Activated CD4-positive, alpha-beta memory T cell treated with anti-CD3 and anti-CD28 coated beads, Interleukin-2, amount 10 ng/mL, durations not matched to agents 7 days and 5 days (primary cell): ENCODE results near the gene EFTUD2. TPM values are rescaled to one million over a fixed set of nuclear protein-coding genes. Genes with fewer than 3 reads are reported as not detected.
A peak's percentile ranks its signal among the peaks of the same experiment; 100 is the strongest.

ENCODE experiments used
- CTCF ChIA-PET: fragments of 350-600 bp; sonication (Branson Sonifier 250); formaldehyde crosslinking; loops from one replicate; lab custom pipeline; 2021; ENCODE audit warnings: antibody characterized with exemption, inconsistent platforms; lab: Charles Lee
- POLR2A ChIA-PET: fragments of 350-600 bp; sonication (Branson Sonifier 250); formaldehyde crosslinking; loops from one replicate; lab custom pipeline; 2021; ENCODE audit warnings: antibody characterized with exemption; lab: Charles Lee
- DNase-seq: peaks from one replicate; pipeline ENCODE4 v3.0.0-alpha.2; 2020
- H3K27ac Mint-ChIP-seq: one replicate; pipeline ENCODE4 v1.8.0; 2021; ENCODE audit warnings: mild to moderate bottlenecking, mixed read lengths
- H3K27me3 Mint-ChIP-seq: one replicate; pipeline ENCODE4 v1.8.0; 2021; ENCODE audit warnings: mixed read lengths
- H3K36me3 Mint-ChIP-seq: one replicate; pipeline ENCODE4 v1.8.0; 2021; ENCODE audit warnings: low read depth, mixed read lengths
- H3K4me1 Mint-ChIP-seq: one replicate; pipeline ENCODE4 v1.8.0; 2021; ENCODE audit warnings: mixed read lengths
- H3K4me3 Mint-ChIP-seq: one replicate; pipeline ENCODE4 v1.8.0; 2021; ENCODE audit warnings: mild to moderate bottlenecking, mixed read lengths
- H3K9me3 Mint-ChIP-seq: one replicate; pipeline ENCODE4 v1.8.0; 2021; ENCODE audit warnings: mixed read lengths
- total RNA-seq, 2 experiments: library from RNA; stranded (reverse); gene quantifications; one replicate each; pipeline ENCODE4 v1.2.3, GENCODE V29; 2021

Gene EFTUD2
- total RNA-seq, 2 experiments from 2014 or later: 102 to 114 TPM

- H3K27ac Mint-ChIP-seq: no peak overlapping the region
- H3K27me3 Mint-ChIP-seq: peaks cover 26% of the 10 kb centered on the region
- DNase-seq: no peak
- no peaks in the 10 kb centered on the region for H3K4me1 Mint-ChIP-seq
- H3K36me3 Mint-ChIP-seq: peaks cover 23% of the 10 kb centered on the region
- CTCF ChIA-PET: interaction anchor here (1.2 to 4.9 kb wide), 3 partner anchors 10 to 213 kb away, joined by 3 to 53 read pairs (median 7); partner anchors contain the start of gene ACBD4
- no peak overlapping the region for H3K4me3 Mint-ChIP-seq
- POLR2A ChIA-PET: interaction anchor here (0.9 to 3.0 kb wide), 4 partner anchors 20 to 139 kb away, joined by 3 to 10 read pairs (median 5); partner anchors contain the start of genes EFTUD2, KIF18B and NMT1
- H3K9me3 Mint-ChIP-seq: no peaks in the 10 kb centered on the region
Observed at GRCh38 chr17:44922136-44922535, 22.9 kb upstream of the EFTUD2 start.

GRCh38 chr17:44921122-44921882 is 22.1 kb upstream of the EFTUD2 start:
- H3K9me3 Mint-ChIP-seq: no peaks in the 10 kb centered on the region
- no peaks in the 10 kb centered on the region for H3K4me1 Mint-ChIP-seq
- ChIA-PET POLR2A (interaction anchor here (0.6 to 3.0 kb wide), 8 partner anchors 8 to 200 kb away, joined by 3 to 16 read pairs (median 4); partner anchors contain the start of genes EFTUD2, KIF18B and NMT1), CTCF (interaction anchor here (1.2 to 4.9 kb wide), 5 partner anchors 8 to 214 kb away, joined by 3 to 53 read pairs (median 7); partner anchors contain the start of gene ACBD4)
- H3K27me3 Mint-ChIP-seq: peaks cover 26% of the 10 kb centered on the region
- H3K27ac Mint-ChIP-seq: no peak overlapping the region
- no peak for DNase-seq
- no peak overlapping the region for H3K4me3 Mint-ChIP-seq
- peaks cover 17% of the 10 kb centered on the region for H3K36me3 Mint-ChIP-seq

GRCh38 chr17:44920565-44920940 is 21.3 kb upstream of the EFTUD2 start:
- Mint-ChIP-seq H3K4me3 (no peak overlapping the region), H3K27ac (no peak overlapping the region), H3K4me1 (no peaks in the 10 kb centered on the region), H3K27me3 (peaks cover 26% of the 10 kb centered on the region), H3K36me3 (peaks cover 10% of the 10 kb centered on the region), H3K9me3 (no peaks in the 10 kb centered on the region)
- CTCF ChIA-PET: interaction anchor here (0.6 to 4.9 kb wide), 12 partner anchors 9 to 215 kb away, joined by 3 to 53 read pairs (median 4); partner anchors contain the start of genes ACBD4 and EFTUD2
- POLR2A ChIA-PET: interaction anchor here (0.6 to 3.0 kb wide), 8 partner anchors 8 to 201 kb away, joined by 3 to 16 read pairs (median 3); partner anchors contain the start of genes EFTUD2 and KIF18B
- DNase-seq: no peak

GRCh38 chr17:44919885-44920564 is 20.8 kb upstream of the EFTUD2 start:
- ChIA-PET CTCF (interaction anchor here (0.6 to 4.9 kb wide), 12 partner anchors 9 to 216 kb away, joined by 3 to 53 read pairs (median 4); partner anchors contain the start of genes ACBD4 and EFTUD2), POLR2A (interaction anchor here (0.6 to 3.0 kb wide), 7 partner anchors 9 to 201 kb away, joined by 3 to 16 read pairs (median 3); partner anchors contain the start of genes EFTUD2 and KIF18B)
- Mint-ChIP-seq H3K36me3 (peaks cover 8% of the 10 kb centered on the region), H3K27ac (no peak overlapping the region), H3K4me1 (no peaks in the 10 kb centered on the region), H3K27me3 (peaks cover 26% of the 10 kb centered on the region), H3K4me3 (no peak overlapping the region), H3K9me3 (no peaks in the 10 kb centered on the region)
- DNase-seq: peak; percentile 69

GRCh38 chr17:44919411-44919810 is 20.2 kb upstream of the EFTUD2 start:
- CTCF ChIA-PET: interaction anchor here (1.3 to 4.9 kb wide), 4 partner anchors 10 to 180 kb away, joined by 4 to 53 read pairs (median 8); no protein-coding TSS in a partner anchor
- DNase-seq: no peak
- Mint-ChIP-seq H3K9me3 (no peaks in the 10 kb centered on the region), H3K4me3 (no peak overlapping the region), H3K27me3 (peaks cover 28% of the 10 kb centered on the region), H3K27ac (no peak overlapping the region), H3K36me3 (peaks cover 5% of the 10 kb centered on the region), H3K4me1 (no peaks in the 10 kb centered on the region)
- POLR2A ChIA-PET: interaction anchor here (1.1 to 3.0 kb wide), 3 partner anchors 10 to 102 kb away, joined by 3 to 16 read pairs (median 10); partner anchors contain the start of gene EFTUD2

- H3K27me3 Mint-ChIP-seq: peaks cover 35% of the 10 kb centered on the region
- H3K4me1 Mint-ChIP-seq: peaks cover 5% of the 10 kb centered on the region
- CTCF ChIA-PET: interaction anchor here (0.7 to 1.1 kb wide), 3 partner anchors 129 to 182 kb away, joined by 3 to 6 read pairs (median 3); no protein-coding TSS in a partner anchor
- H3K9me3 Mint-ChIP-seq: no peaks in the 10 kb centered on the region
- DNase-seq: no peak
- H3K27ac Mint-ChIP-seq: no peak overlapping the region
- POLR2A ChIA-PET: interaction anchor here (1.3 kb wide), 1 partner anchor 29 kb away, joined by 4 read pairs; no protein-coding TSS in a partner anchor
- no peak overlapping the region for H3K4me3 Mint-ChIP-seq
- H3K36me3 Mint-ChIP-seq: no peaks in the 10 kb centered on the region
Observed at GRCh38 chr17:44918006-44918405, 18.8 kb upstream of the EFTUD2 start.

- H3K27me3 Mint-ChIP-seq: peaks cover 37% of the 10 kb centered on the region
- CTCF ChIA-PET: no interaction called here
- H3K9me3 Mint-ChIP-seq: no peaks in the 10 kb centered on the region
- H3K36me3 Mint-ChIP-seq: no peaks in the 10 kb centered on the region
- POLR2A ChIA-PET: interaction anchor here (1.3 kb wide), 1 partner anchor 29 kb away, joined by 4 read pairs; no protein-coding TSS in a partner anchor
- DNase-seq: no peak
- H3K4me1 Mint-ChIP-seq: peaks cover 6% of the 10 kb centered on the region
- no peak overlapping the region for H3K4me3 Mint-ChIP-seq
- no peak overlapping the region for H3K27ac Mint-ChIP-seq
Observed at GRCh38 chr17:44917456-44917855, 18.2 kb upstream of the EFTUD2 start.

GRCh38 chr17:44916781-44917241 is 17.6 kb upstream of the EFTUD2 start:
- Mint-ChIP-seq H3K4me1 (peaks cover 6% of the 10 kb centered on the region), H3K4me3 (no peak overlapping the region), H3K9me3 (no peaks in the 10 kb centered on the region), H3K36me3 (no peaks in the 10 kb centered on the region), H3K27ac (no peak overlapping the region), H3K27me3 (peaks cover 41% of the 10 kb centered on the region)
- ChIA-PET POLR2A (no interaction called here), CTCF (no interaction called here)
- DNase-seq: no peak

- Mint-ChIP-seq H3K9me3 (no peaks in the 10 kb centered on the region), H3K4me1 (peaks cover 9% of the 10 kb centered on the region)
- POLR2A ChIA-PET: no interaction called here
Observed at GRCh38 chr17:44915862-44916780, 16.9 kb upstream of the EFTUD2 start.

GRCh38 chr17:44915321-44915726 is 16.1 kb upstream of the EFTUD2 start, which contains the start of gene GFAP:
TSS of gene GFAP (minus strand) at chr17:44915500. CDS start at chr17:44915486, 14 bp downstream.
- no peaks in the 10 kb centered on the region for H3K9me3 Mint-ChIP-seq
- CTCF ChIA-PET: interaction anchor here (0.6 kb wide), 1 partner anchor 63 kb away, joined by 6 read pairs; no protein-coding TSS in a partner anchor
- peaks cover 12% of the 10 kb centered on the region for H3K4me1 Mint-ChIP-seq

More at GRCh38 chr17:44915862-44916780, 16.9 kb upstream of the EFTUD2 start:
- Mint-ChIP-seq H3K4me3 (no peak overlapping the region), H3K27me3 (peaks cover 39% of the 10 kb centered on the region), H3K27ac (no peak overlapping the region), H3K36me3 (no peaks in the 10 kb centered on the region)
- CTCF ChIA-PET: interaction anchor here (0.6 kb wide), 1 partner anchor 64 kb away, joined by 6 read pairs; no protein-coding TSS in a partner anchor
- no peak for DNase-seq

GRCh38 chr17:44914698-44915271 is 15.5 kb upstream of the EFTUD2 start:
- peaks cover 35% of the 10 kb centered on the region for H3K27me3 Mint-ChIP-seq
- no peaks in the 10 kb centered on the region for H3K36me3 Mint-ChIP-seq
- DNase-seq: no peak
- POLR2A ChIA-PET: no interaction called here
- no peak overlapping the region for H3K4me3 Mint-ChIP-seq
- no peak overlapping the region for H3K27ac Mint-ChIP-seq
- H3K9me3 Mint-ChIP-seq: no peaks in the 10 kb centered on the region
- CTCF ChIA-PET: no interaction called here
- H3K4me1 Mint-ChIP-seq: peaks cover 12% of the 10 kb centered on the region

More at GRCh38 chr17:44915321-44915726, 16.1 kb upstream of the EFTUD2 start, which contains the start of gene GFAP:
- DNase-seq: no peak
- Mint-ChIP-seq H3K36me3 (no peaks in the 10 kb centered on the region), H3K27me3 (peaks cover 39% of the 10 kb centered on the region), H3K27ac (no peak within 1 kb of the TSS), H3K4me3 (no peak within 1 kb of the TSS)
- POLR2A ChIA-PET: no interaction called here
